Erythroblast (primary cell): ENCODE results near the gene HS1BP3.

ENCODE experiments used
- DNase-seq, 2 experiments: peaks; one replicate each; lab custom pipeline; 2025; lab: John Stamatoyannopoulos, UW
- GATA1 ChIP-seq: IDR thresholded peaks from 2 replicates; pipeline ENCODE4 v1.6.1; 2011; ENCODE audit warnings: low read depth, mild to moderate bottlenecking, control low read depth, low read length, moderate library complexity
- POLR2A ChIP-seq: IDR thresholded peaks from 2 replicates; pipeline ENCODE4 v1.6.1; 2011; ENCODE audit warnings: mild to moderate bottlenecking, low read length

HS1BP3 gene

GRCh38 chr2:20671036-20671735 is 20.3 kb upstream of the HS1BP3 start:
- TF ChIP-seq GATA1 = no peak
- TF ChIP-seq POLR2A = no peak

GRCh38 chr2:20670315-20671035 is 19.6 kb upstream of the HS1BP3 start:
- no peak for TF ChIP-seq POLR2A
- no peak for TF ChIP-seq GATA1
- DNase-seq = peak in 1 of 2 experiments; percentile 23

More at GRCh38 chr2:20671036-20671735, 20.3 kb upstream of the HS1BP3 start:
- peak in 1 of 2 experiments; percentile 13 for DNase-seq

GRCh38 chr2:20669562-20670314 is 18.8 kb upstream of the HS1BP3 start:
- TF ChIP-seq GATA1 (no peak), POLR2A (no peak)
- no peak for DNase-seq

GRCh38 chr2:20668871-20669475 is 18.1 kb upstream of the HS1BP3 start:
- no peak for DNase-seq
- TF ChIP-seq POLR2A = no peak
- no peak for TF ChIP-seq GATA1

GRCh38 chr2:20668451-20668850 is 17.6 kb upstream of the HS1BP3 start:
- TF ChIP-seq POLR2A = no peak
- TF ChIP-seq GATA1 = no peak

GRCh38 chr2:20667531-20668401 is 16.9 kb upstream of the HS1BP3 start:
- no peak for DNase-seq
- TF ChIP-seq POLR2A (no peak), GATA1 (no peak)

More at GRCh38 chr2:20668451-20668850, 17.6 kb upstream of the HS1BP3 start:
- no peak for DNase-seq

GRCh38 chr2:20667151-20667530 is 16.2 kb upstream of the HS1BP3 start:
- DNase-seq = no peak
- TF ChIP-seq POLR2A = no peak

GRCh38 chr2:20666304-20667150 is 15.6 kb upstream of the HS1BP3 start, which contains the start of gene GDF7:
Gene GDF7 (plus strand): TSS chr2:20667144. CDS start chr2:20667240, 96 bp downstream.
- DNase-seq = peak in 1 of 2 experiments; percentile 24
- TF ChIP-seq POLR2A (no peak), GATA1 (no peak)

GRCh38 chr2:20666005-20666303 is 15.1 kb upstream of the HS1BP3 start:
- DNase-seq = no peak
- TF ChIP-seq POLR2A (no peak), GATA1 (no peak)

- TF ChIP-seq POLR2A (no peak), GATA1 (no peak)
These were observed 14.5 kb upstream of the HS1BP3 start for GRCh38 chr2:20665243-20666004.

More at GRCh38 chr2:20665243-20666004, 14.5 kb upstream of the HS1BP3 start:
- DNase-seq = no peak
